CD14-positive monocyte (primary cell): ENCODE measurements around the gene DCTN1. TPM values are rescaled to one million over a fixed set of nuclear protein-coding genes. Genes with fewer than 3 reads are reported as not detected.

Experiments used
- DNase-seq, 3 donors: peaks; one replicate each; pipeline ENCODE4 v3.0.0-alpha.2; 2011 to 2022
- H2AFZ ChIP-seq: 2 replicates; pipeline ENCODE4 v1.6.0; 2012; ENCODE audit warnings: mild to moderate bottlenecking, low read depth, low read length, inconsistent platforms; ENCODE audit not compliant: insufficient read depth, poor library complexity, severe bottlenecking
- H3K27ac ChIP-seq, 2 donors: 1 replicate in 1 of 2; 2 replicates in 1 of 2; pipeline ENCODE4 v1.5.1; 2012 to 2013; ENCODE audit warnings: low read length in 2 of 2, control low read depth in 1 of 2, inconsistent platforms in 1 of 2, low read depth in 1 of 2, mild to moderate bottlenecking in 1 of 2
- H3K27me3 ChIP-seq, 2 donors: one replicate each; pipeline versions ENCODE4 v1.6.0 to v1.6.1; 2011 to 2013; ENCODE audit warnings: low read length in 2 of 2; ENCODE audit not compliant: control insufficient read depth in 2 of 2, insufficient read depth in 2 of 2
- H3K36me3 ChIP-seq, 2 donors: replicated peaks in 1 of 2; 1 replicate in 1 of 2; 2 replicates in 1 of 2; pipeline versions ENCODE4 v1.5.1 to v1.6.1; 2012 to 2013; ENCODE audit warnings: low read length in 2 of 2, control low read depth in 1 of 2, inconsistent platforms in 1 of 2, mild to moderate bottlenecking in 1 of 2; ENCODE audit not compliant: insufficient read depth in 2 of 2, control insufficient read depth in 1 of 2
- H3K4me1 ChIP-seq, 2 donors: 1 replicate in 1 of 2; 2 replicates in 1 of 2; pipeline versions ENCODE4 v1.5.1 to v1.6.1; 2012 to 2013; ENCODE audit warnings: low read length in 2 of 2, control low read depth in 1 of 2, inconsistent platforms in 1 of 2, mild to moderate bottlenecking in 1 of 2, moderate library complexity in 1 of 2; ENCODE audit not compliant: insufficient read depth in 2 of 2, control insufficient read depth in 1 of 2
- H3K4me2 ChIP-seq: replicated peaks from 2 replicates; pipeline ENCODE3; 2012; ENCODE audit warnings: low read length, moderate library complexity, mild to moderate bottlenecking; ENCODE audit not compliant: poor library complexity, severe bottlenecking; ENCODE audit errors: extremely low read depth
- H3K4me3 ChIP-seq, 3 experiments: fragments of 200-600 bp in 1 of 3; sonication (generic) in 1 of 3; replicated peaks in 1 of 3; 1 replicate in 2 of 3; 2 replicates in 1 of 3; pipeline ENCODE4 v1.5.1; 2011 to 2013; ENCODE audit warnings: low read length in 3 of 3, mild to moderate bottlenecking in 3 of 3, control low read depth in 2 of 3, low read depth in 2 of 3, inconsistent platforms in 1 of 3, moderate library complexity in 1 of 3
- H3K79me2 ChIP-seq: 2 replicates; pipeline ENCODE4 v1.6.0; 2012; ENCODE audit warnings: mild to moderate bottlenecking, control low read depth, inconsistent platforms, low read length, moderate library complexity; ENCODE audit not compliant: insufficient read depth
- H3K9ac ChIP-seq: 2 replicates; pipeline ENCODE4 v1.6.0; 2017; ENCODE audit warnings: low read length, mild to moderate bottlenecking; ENCODE audit not compliant: insufficient read depth, poor library complexity, severe bottlenecking
- H3K9me3 ChIP-seq, 2 donors: replicated peaks in 1 of 2; 1 replicate in 1 of 2; 2 replicates in 1 of 2; pipeline versions ENCODE4 v1.5.1 to v1.6.1; 2012 to 2013; ENCODE audit warnings: low read length in 2 of 2, control low read depth in 1 of 2; ENCODE audit not compliant: control insufficient read depth in 1 of 2, insufficient read depth in 1 of 2
- H4K20me1 ChIP-seq: 2 replicates; pipeline ENCODE4 v1.6.0; 2012; ENCODE audit warnings: mild to moderate bottlenecking, low read length, control low read depth, moderate library complexity; ENCODE audit not compliant: insufficient read depth
- H3K27ac Mint-ChIP-seq, 7 donors: one replicate each; pipeline ENCODE4 v1.8.0; 2020; ENCODE audit warnings: mild to moderate bottlenecking in 7 of 7, mixed read lengths in 7 of 7, moderate library complexity in 6 of 7, inconsistent platforms in 2 of 7
- H3K27me3 Mint-ChIP-seq, 3 donors: one replicate each; pipeline ENCODE4 v1.8.0; 2021 to 2022; ENCODE audit warnings: low read depth in 3 of 3, mild to moderate bottlenecking in 3 of 3, mixed read lengths in 3 of 3, moderate library complexity in 3 of 3, inconsistent platforms in 1 of 3
- H3K36me3 Mint-ChIP-seq, 2 donors: one replicate each; pipeline ENCODE4 v1.8.0; 2020; ENCODE audit warnings: mixed read lengths in 2 of 2, inconsistent platforms in 1 of 2, mild to moderate bottlenecking in 1 of 2
- H3K4me1 Mint-ChIP-seq: one replicate; pipeline ENCODE4 v1.8.0; 2020; ENCODE audit warnings: mild to moderate bottlenecking, mixed read lengths
- H3K4me3 Mint-ChIP-seq, 2 donors: one replicate each; pipeline ENCODE4 v1.8.0; 2020; ENCODE audit warnings: mild to moderate bottlenecking in 2 of 2, mixed read lengths in 2 of 2, moderate library complexity in 1 of 2
- H3K9me3 Mint-ChIP-seq, 7 donors: one replicate each; pipeline ENCODE4 v1.8.0; 2020 to 2022; ENCODE audit warnings: mixed read lengths in 7 of 7, mild to moderate bottlenecking in 6 of 7, moderate library complexity in 6 of 7, inconsistent platforms in 2 of 7
- WGBS: methylation state at CpG from one replicate; pipeline ENCODE4 v1.1.5; 2013; ENCODE audit warnings: missing lambda C conversion rate; ENCODE audit not compliant: insufficient coverage; 5-methylcytosine and 5-hydroxymethylcytosine counted together
- intact Hi-C, 2 donors: fragments of 100-400 bp; cut with micrococcal nuclease; formaldehyde crosslinking; loops; one replicate each; pipeline versions ENCODE4 v1.15.0 to v1.15.1; 2023
- polyA plus RNA-seq, 3 donors: library from polyadenylated mRNA; depleted of rRNA in 1 of 3; unstranded in 2 of 3; stranded (reverse) in 1 of 3; fragments of 300-500 nt in 2 of 3; fragments of >200 nt in 1 of 3; fragmentation: Illumina TruSeq in 2 of 3; gene quantifications; 1 replicate in 2 of 3; 2 replicates in 1 of 3; pipeline ENCODE4 v1.2.3, GENCODE V29; 2012 to 2021
- TF ChIP-seq, protein P1 (sequence below): fragments of 200-600 bp; IDR thresholded peaks from one replicate; pipeline ENCODE4 v1.8.0; 2022; ENCODE audit warnings: antibody characterized with exemption, mild to moderate bottlenecking

DCTN1 gene
- polyA plus RNA-seq, 3 donors, result 27.7 to 45.5 (median 45.5) TPM

DNA sequence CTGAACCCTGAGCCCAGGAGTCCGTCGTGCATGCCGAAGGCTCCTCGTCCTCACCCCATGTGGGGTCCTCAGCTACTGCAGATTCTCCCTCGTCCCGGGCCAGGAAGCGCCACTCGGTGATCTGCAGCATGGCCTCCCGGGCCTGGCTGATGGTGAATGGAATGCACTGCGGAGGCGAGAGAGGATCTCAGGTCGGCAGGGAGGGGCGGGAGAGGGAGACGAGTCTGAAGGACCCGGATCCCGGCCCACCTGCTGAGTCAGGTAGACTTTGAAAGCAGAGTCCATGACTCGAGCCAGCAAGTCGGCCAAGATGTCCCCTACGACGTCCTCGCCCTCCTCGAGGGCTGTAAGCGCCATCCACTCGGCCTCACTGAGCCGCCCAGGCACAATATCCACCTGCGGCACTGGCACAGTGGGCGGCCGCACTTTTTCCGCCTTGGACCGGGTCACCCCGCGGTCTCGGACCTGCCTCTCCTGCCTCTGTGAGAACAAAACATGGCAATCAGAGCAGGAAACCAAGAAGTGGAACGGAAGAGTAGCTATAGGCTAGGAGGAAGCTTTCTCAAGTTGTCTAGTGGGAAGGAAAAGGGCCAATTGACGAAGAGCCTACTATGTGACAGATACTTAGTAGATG lies 35.8 kb upstream of the DCTN1 start:
- H3K9me3 Mint-ChIP-seq, result peaks cover 0 to 4% (median 0%) of the 10 kb centered on the region in 7 donors
- intact Hi-C loops, result no loop called here
- no peak for DNase-seq
- H3K4me1 ChIP-seq, result peaks cover 47 to 52% of the 10 kb centered on the region in 2 donors
- no peaks in the 10 kb centered on the region for H3K36me3 Mint-ChIP-seq
- H3K27me3 Mint-ChIP-seq, result peaks cover 13 to 25% (median 20%) of the 10 kb centered on the region in 3 donors
- H3K4me3 Mint-ChIP-seq, result peak overlapping the region; percentile 85 to 92
- peak overlapping the region in 1 of 7 donors; percentile 63 for H3K27ac Mint-ChIP-seq
- no peaks in the 10 kb centered on the region for H3K36me3 ChIP-seq
- H3K4me2 ChIP-seq, result peak overlapping the region; percentile 91
- no peaks in the 10 kb centered on the region for H3K9me3 ChIP-seq
- peak overlapping the region; percentile 55 for H3K9ac ChIP-seq
- no peak overlapping the region for H3K27ac ChIP-seq
- H3K4me3 ChIP-seq, result peak overlapping the region; percentile 33 to 75 (median 54)
- H2AFZ ChIP-seq, result peak overlapping the region; percentile 84
- H3K27me3 ChIP-seq, result peaks cover 0 to 19% of the 10 kb centered on the region in 2 donors
- WGBS, result 45% methylated on average over 29 of the region's 35 CpGs
- H4K20me1 ChIP-seq, result no peaks in the 10 kb centered on the region
- no peaks in the 10 kb centered on the region for H3K79me2 ChIP-seq
- peaks cover 48% of the 10 kb centered on the region for H3K4me1 Mint-ChIP-seq
- TF ChIP-seq, protein P1, sequence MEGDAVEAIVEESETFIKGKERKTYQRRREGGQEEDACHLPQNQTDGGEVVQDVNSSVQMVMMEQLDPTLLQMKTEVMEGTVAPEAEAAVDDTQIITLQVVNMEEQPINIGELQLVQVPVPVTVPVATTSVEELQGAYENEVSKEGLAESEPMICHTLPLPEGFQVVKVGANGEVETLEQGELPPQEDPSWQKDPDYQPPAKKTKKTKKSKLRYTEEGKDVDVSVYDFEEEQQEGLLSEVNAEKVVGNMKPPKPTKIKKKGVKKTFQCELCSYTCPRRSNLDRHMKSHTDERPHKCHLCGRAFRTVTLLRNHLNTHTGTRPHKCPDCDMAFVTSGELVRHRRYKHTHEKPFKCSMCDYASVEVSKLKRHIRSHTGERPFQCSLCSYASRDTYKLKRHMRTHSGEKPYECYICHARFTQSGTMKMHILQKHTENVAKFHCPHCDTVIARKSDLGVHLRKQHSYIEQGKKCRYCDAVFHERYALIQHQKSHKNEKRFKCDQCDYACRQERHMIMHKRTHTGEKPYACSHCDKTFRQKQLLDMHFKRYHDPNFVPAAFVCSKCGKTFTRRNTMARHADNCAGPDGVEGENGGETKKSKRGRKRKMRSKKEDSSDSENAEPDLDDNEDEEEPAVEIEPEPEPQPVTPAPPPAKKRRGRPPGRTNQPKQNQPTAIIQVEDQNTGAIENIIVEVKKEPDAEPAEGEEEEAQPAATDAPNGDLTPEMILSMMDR, result no peak

DNA sequence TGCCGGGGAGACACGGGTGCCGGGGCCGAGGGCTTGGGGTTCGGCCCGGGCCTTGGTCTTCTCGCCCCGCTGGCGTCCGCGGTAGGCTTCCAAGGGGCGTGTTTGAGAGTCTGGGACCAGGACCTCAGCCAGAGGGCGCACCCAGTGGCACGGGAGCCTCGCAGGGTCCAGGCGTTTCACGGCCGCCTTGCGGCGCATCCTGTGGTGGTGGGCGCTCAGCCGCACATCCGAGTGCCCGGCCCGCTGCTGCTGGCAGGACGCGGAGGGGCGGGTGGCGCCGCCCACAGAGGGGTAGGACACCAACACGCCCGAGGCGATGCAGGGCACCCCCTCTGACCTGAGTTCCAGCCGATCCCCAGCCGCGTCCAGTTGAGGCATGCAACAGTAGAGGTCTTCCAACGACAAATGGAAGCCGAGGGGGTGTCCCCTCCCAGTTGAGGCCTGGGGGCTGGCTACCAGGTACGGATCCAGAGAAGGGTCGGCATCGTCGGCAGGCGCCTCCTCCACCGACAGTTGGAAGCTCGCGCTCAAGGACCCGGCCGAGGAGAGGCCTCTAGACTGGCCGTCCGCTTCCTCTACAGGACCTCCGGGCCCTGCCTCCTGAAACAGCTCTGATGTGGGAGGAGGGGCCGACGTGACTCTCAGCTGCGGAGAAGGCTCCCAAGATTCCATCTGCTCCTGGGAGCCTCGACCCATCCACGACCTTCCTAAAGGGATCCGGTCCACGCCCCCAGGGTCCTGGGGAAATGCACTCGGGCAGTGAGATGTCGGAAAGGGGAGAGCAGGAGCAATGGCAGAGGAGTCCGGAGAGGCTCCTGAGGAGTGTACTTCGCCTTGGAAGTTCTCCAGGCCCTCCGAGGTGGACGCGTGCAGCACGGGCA lies 35.0 kb upstream of the DCTN1 start:
- Mint-ChIP-seq H3K9me3 (peaks cover 0 to 4% (median 0%) of the 10 kb centered on the region in 7 donors), H3K4me1 (peaks cover 40% of the 10 kb centered on the region), H3K27me3 (peaks cover 13 to 25% (median 21%) of the 10 kb centered on the region in 3 donors), H3K27ac (peak overlapping the region in 1 of 7 donors; percentile 63), H3K36me3 (no peaks in the 10 kb centered on the region), H3K4me3 (peak overlapping the region; percentile 85 to 92)
- intact Hi-C loops, result no loop called here
- Histone ChIP-seq H3K27me3 (peaks cover 0 to 19% of the 10 kb centered on the region in 2 donors), H3K9ac (peak overlapping the region; percentile 55), H3K4me1 (peaks cover 39 to 44% of the 10 kb centered on the region in 2 donors), H2AFZ (peak overlapping the region; percentile 84), H3K9me3 (no peaks in the 10 kb centered on the region), H3K79me2 (no peaks in the 10 kb centered on the region), H3K36me3 (no peaks in the 10 kb centered on the region), H3K4me2 (peak overlapping the region; percentile 91), H4K20me1 (no peaks in the 10 kb centered on the region), H3K4me3 (peak overlapping the region; percentile 33 to 75 (median 54)), H3K27ac (no peak overlapping the region)
- peak in 2 of 3 donors; percentile 24 to 41 for DNase-seq
- TF ChIP-seq, protein P1, result peak; percentile 16
- WGBS, result 5% methylated on average over 64 of the region's 66 CpGs
